Fibroblast of villous mesenchyme (primary cell): ENCODE results near the gene SLC36A4. TPM values are rescaled to one million over a fixed set of nuclear protein-coding genes. Genes with fewer than 3 reads are reported as not detected.

ENCODE experiments used
- DNase-seq: peaks from one replicate; pipeline ENCODE4 v3.0.0-alpha.2; 2010; ENCODE audit warnings: low read depth
- H3K4me3 ChIP-seq: 2 replicates; pipeline ENCODE4 v1.5.1; 2011; ENCODE audit warnings: low read depth, mild to moderate bottlenecking, low read length
- CTCF ChIP-seq: IDR thresholded peaks from 2 replicates; pipeline ENCODE4 v1.5.1; 2012; ENCODE audit warnings: low read depth, mild to moderate bottlenecking, low read length; ENCODE audit not compliant: insufficient read depth
- total RNA-seq: library from RNA; depleted of rRNA; stranded (reverse); fragments of >200 nt; gene quantifications from 2 replicates; pipeline ENCODE4 v1.2.3, GENCODE V29; 2012

SLC36A4 gene
- total RNA-seq, 1 donor, result 13.4 TPM

- no peak overlapping the region for H3K4me3 ChIP-seq
- no peak for TF ChIP-seq CTCF
- DNase-seq, result no peak
These were observed 69.2 kb downstream of the SLC36A4 start for GRCh38 chr11:93128574-93128973.

- TF ChIP-seq CTCF, result no peak
- no peak overlapping the region for H3K4me3 ChIP-seq
- DNase-seq, result peak; percentile 76
These were observed 74.4 kb downstream of the SLC36A4 start for GRCh38 chr11:93123351-93123898.

GRCh38 chr11:93122535-93123235 is 75.1 kb downstream of the SLC36A4 start:
- TF ChIP-seq CTCF, result no peak
- no peak for DNase-seq
- no peak overlapping the region for H3K4me3 ChIP-seq

- no peak for TF ChIP-seq CTCF
- no peak for DNase-seq
- H3K4me3 ChIP-seq, result no peak overlapping the region
These were observed 79.5 kb downstream of the SLC36A4 start for GRCh38 chr11:93118276-93118675.

GRCh38 chr11:93117565-93117964 is 80.2 kb downstream of the SLC36A4 start:
- DNase-seq, result no peak
- TF ChIP-seq CTCF, result no peak
- no peak overlapping the region for H3K4me3 ChIP-seq

GRCh38 chr11:93116641-93117441 is 81.0 kb downstream of the SLC36A4 start:
- TF ChIP-seq CTCF, result no peak
- DNase-seq, result no peak
- no peak overlapping the region for H3K4me3 ChIP-seq
